ENCODE measurements around the gene PTPRK. TPM values are rescaled to one million over a fixed set of nuclear protein-coding genes. Genes with fewer than 3 reads are reported as not detected.

The PTPRK gene
- 56.7 and 69.4 TPM in 2 replicates for total RNA-seq (2014; rRNA removed; shearing (Covaris generic))

- DNase-seq (ENCODE audit: low read depth), result peak; percentile 93
Measured at GRCh38 chr6:128520436-128521281, at the start of gene PTPRK. Gene PTPRK (minus strand): TSS chr6:128520599. CDS start chr6:128520358, 241 bp downstream.

- DNase-seq (ENCODE audit: low read depth), result no peak
Measured at GRCh38 chr6:128567029-128567428, 46.6 kb upstream of the PTPRK start.

GRCh38 chr6:128560966-128561365, 40.6 kb upstream of the PTPRK start:
- no peak for DNase-seq (ENCODE audit: low read depth)

- no peak for DNase-seq (ENCODE audit: low read depth)
Measured at GRCh38 chr6:128558924-128559323, 38.5 kb upstream of the PTPRK start.

- no peak for DNase-seq (ENCODE audit: low read depth)
Measured at GRCh38 chr6:128558021-128558420, 37.6 kb upstream of the PTPRK start.

GRCh38 chr6:128557081-128557480, 36.7 kb upstream of the PTPRK start:
- DNase-seq (ENCODE audit: low read depth), result no peak

GRCh38 chr6:128554302-128554701, 33.9 kb upstream of the PTPRK start:
- DNase-seq (ENCODE audit: low read depth), result peak; percentile 40

GRCh38 chr6:128541261-128541660, 20.9 kb upstream of the PTPRK start:
- DNase-seq (ENCODE audit: low read depth), result no peak

GRCh38 chr6:128538763-128539162, 18.4 kb upstream of the PTPRK start:
- no peak for DNase-seq (ENCODE audit: low read depth)

GRCh38 chr6:128532827-128533226, 12.4 kb upstream of the PTPRK start:
- no peak for DNase-seq (ENCODE audit: low read depth)

- DNase-seq (ENCODE audit: low read depth), result no peak
Measured at GRCh38 chr6:128532136-128532535, 11.7 kb upstream of the PTPRK start.

GRCh38 chr6:128531696-128532095, 11.3 kb upstream of the PTPRK start:
- DNase-seq (ENCODE audit: low read depth), result no peak

- DNase-seq (ENCODE audit: low read depth), result no peak
Measured at GRCh38 chr6:128528241-128528640, 7.8 kb upstream of the PTPRK start.

GRCh38 chr6:128527375-128527774, 7.0 kb upstream of the PTPRK start:
- no peak for DNase-seq (ENCODE audit: low read depth)

GRCh38 chr6:128526152-128526914, 5.9 kb upstream of the PTPRK start:
- no peak for DNase-seq (ENCODE audit: low read depth)

- no peak for DNase-seq (ENCODE audit: low read depth)
Measured at GRCh38 chr6:128525406-128525805, 5.0 kb upstream of the PTPRK start.

- DNase-seq (ENCODE audit: low read depth), result no peak
Measured at GRCh38 chr6:128521282-128521632, 858 bp upstream of the PTPRK start.

- DNase-seq (ENCODE audit: low read depth), result no peak
Measured at GRCh38 chr6:128519931-128520435, 416 bp downstream of the PTPRK start.

GRCh38 chr6:128519132-128519930, 1.1 kb downstream of the PTPRK start:
- DNase-seq (ENCODE audit: low read depth), result peak; percentile 62

- no peak for DNase-seq (ENCODE audit: low read depth)
Measured at GRCh38 chr6:128518434-128519131, 1.8 kb downstream of the PTPRK start.

GRCh38 chr6:128517124-128517523, 3.3 kb downstream of the PTPRK start:
- DNase-seq (ENCODE audit: low read depth), result no peak
